GM21447 (cell line): ENCODE measurements around the gene CNOT4.
A peak's percentile ranks its signal among the peaks of the same experiment; 100 is the strongest.
"Not testable (repeated sequence)": the region's sequence is repeated elsewhere in the genome, so short reads cannot be mapped to it uniquely, and the experiment has no call there.

Experiments used
- ATAC-seq: cut with Tn5 transposase; IDR thresholded peaks from one replicate; pipeline ENCODE4 v1.9.1; 2021; ENCODE audit not compliant: unreplicated experiment

The CNOT4 gene

DNA sequence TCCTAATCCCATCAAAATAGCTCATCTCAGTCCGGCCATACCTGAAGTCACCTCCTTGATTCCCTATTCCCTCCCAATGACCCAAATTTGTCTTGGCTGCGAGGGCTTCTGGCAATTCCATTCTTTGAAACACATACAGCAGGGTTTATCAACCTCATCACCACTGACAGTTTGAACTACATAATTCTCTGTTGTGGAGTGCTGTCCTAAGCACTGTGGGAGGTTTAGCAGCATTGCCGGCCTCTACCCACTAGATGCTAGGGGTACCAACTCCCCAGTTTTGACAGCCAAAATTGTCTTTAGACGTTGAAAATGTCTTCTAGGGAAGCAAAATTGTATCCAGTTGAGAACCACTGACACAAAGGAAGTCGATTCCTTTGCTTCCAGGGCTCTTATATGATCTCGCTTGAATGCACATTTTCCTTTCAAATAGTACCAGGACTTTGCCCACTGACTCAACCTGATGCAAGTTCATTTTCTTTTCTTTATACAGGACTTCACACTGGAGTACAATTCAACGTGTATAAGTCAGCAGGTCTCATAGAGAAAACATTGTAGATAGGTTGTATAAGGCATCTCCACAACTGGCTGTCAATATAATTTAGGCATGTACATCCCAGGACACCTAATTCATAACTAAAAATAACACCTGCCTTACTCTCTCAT lies 142.9 kb downstream of the CNOT4 start:
- no peak for ATAC-seq

DNA sequence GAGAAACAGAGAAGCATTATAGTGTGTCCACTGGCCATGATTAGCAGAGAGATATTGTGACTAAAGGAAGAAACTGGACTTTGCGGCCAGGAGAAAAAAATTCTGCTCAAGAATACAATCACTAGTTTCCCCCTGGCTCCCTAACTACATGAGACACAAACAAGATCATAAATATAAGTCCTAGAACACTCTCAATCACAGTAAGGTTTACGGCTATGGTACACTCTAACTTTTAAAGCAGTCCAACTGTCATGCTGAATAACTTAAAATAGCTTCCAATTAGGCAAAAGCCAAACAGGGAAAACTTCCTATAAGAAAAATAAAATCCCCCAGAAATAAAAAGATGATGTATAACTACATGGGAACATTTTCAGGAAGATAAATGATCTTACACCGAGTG lies 144.2 kb downstream of the CNOT4 start:
- ATAC-seq: no peak

DNA sequence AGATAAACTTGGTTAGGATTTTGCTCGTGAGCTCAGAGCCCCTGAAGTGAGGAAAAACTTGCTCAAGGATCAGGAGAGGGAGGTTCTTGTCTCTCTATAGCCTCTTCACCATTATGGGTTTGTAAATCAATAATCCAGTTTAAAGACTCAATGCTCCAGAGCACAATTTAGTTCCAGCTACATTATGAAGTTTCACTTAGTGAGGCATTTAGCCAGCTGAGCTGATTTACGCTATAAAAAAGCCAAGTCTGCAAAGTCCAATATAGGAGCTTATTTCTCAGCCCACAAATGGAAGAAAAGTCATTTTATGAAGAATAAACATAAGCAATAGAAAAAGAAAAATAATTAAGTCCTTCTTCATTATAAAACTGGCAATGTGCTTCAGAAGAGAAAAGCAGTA lies 145.7 kb downstream of the CNOT4 start:
- no peak for ATAC-seq

GRCh38 chr7:135362871-135363270 lies 147.0 kb downstream of the CNOT4 start:
- no peak for ATAC-seq

- ATAC-seq: no peak
Measured at GRCh38 chr7:135361788-135362187, 148.1 kb downstream of the CNOT4 start.

DNA sequence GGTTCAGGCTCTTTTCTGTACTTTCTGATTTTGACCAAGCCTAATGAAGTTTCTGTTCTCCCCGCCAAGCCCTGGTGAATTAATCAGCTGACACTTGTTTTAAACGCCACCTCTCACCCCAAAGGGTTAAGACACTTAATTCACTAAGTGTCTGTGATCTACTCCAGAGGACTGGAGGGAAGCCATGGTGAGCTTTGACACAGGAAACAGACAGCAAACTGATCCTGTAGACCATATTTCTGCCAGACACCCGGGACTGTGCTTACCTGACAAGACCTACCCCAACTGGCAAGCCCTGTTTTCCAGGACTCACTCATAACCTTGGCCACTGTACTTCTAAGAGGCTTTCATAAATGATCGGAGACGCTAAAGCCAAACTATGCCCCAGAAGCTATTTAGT lies 150.3 kb downstream of the CNOT4 start:
- no peak for ATAC-seq

- ATAC-seq: no peak
Measured at GRCh38 chr7:135355377-135356048, 154.4 kb downstream of the CNOT4 start.

- ATAC-seq: no peak
Measured at GRCh38 chr7:135353832-135354231, 156.1 kb downstream of the CNOT4 start.

DNA sequence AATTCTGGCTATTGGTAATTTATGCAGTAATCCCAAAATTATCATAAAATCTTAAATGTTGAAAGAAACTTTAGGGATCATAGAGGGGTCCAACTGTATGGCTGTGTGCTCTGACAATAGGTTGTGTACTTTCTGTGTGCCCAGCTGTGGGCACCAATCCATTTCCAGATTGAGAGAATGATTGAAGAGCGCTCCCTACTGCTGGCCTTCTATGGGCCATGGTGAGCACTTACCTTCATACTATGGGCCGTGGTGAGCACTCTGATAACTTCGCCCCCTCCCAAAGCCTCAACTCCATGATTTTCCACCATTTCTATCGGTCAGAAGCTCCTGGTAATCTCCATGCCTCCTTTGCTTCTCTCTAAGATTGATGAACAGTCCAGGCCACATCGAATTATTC lies 157.6 kb downstream of the CNOT4 start:
- no peak for ATAC-seq

- ATAC-seq: not testable (repeated sequence)
Measured at GRCh38 chr7:135351070-135351469, 158.8 kb downstream of the CNOT4 start.

GRCh38 chr7:135349746-135350145 lies 160.2 kb downstream of the CNOT4 start:
- ATAC-seq: no peak

GRCh38 chr7:135348493-135348892 lies 161.4 kb downstream of the CNOT4 start:
- ATAC-seq: no peak

GRCh38 chr7:135343361-135343760 lies 166.5 kb downstream of the CNOT4 start:
- no peak for ATAC-seq

DNA sequence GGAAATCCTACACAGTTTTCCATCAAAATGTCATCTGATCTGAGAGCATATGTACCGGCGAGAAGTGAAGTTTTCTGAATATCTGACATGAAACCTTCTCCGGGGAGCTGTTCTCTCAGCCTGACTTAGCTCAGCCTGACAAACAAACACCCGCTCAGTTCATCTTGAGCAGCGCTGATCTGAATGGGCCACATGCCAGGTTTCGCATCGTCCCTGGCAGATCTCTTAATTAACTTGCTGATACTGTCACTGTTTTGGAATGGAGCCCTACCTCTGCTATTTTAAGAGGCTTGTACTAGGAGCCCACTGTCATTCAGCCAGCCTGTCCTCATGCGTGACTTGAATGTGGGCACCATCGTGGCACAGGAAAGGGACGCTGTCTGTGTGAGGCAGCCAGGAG lies 167.0 kb downstream of the CNOT4 start:
- ATAC-seq: no peak

GRCh38 chr7:135341049-135341448 lies 168.9 kb downstream of the CNOT4 start:
- ATAC-seq: no peak

- no peak for ATAC-seq
Measured at GRCh38 chr7:135337977-135338550, 171.8 kb downstream of the CNOT4 start.

- ATAC-seq: no peak
Measured at GRCh38 chr7:135337506-135337905, 172.4 kb downstream of the CNOT4 start.

DNA sequence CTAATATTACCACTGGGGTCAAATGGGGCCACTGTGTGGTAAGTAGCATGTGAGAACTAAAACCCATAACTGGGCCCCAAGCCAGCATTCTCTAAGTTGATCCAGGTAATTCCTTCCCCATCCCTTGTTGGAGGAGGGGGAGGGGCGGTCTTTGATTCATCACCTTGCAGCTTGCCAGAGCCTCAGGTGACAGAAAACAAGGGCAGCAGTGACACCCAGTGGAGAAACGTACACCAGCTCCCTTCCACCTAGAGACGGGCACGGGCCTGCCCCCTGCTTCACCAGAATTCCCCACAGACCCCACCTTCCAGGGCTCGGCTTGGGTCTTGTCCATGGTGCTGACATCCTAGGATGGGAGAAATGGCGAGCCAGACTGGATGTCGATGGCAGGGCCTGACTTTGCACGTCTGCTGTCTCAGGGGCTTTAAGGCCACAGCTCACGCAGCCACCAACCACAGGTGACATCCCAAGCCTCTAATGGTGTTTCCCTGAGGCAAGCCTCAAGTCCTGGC lies 174.2 kb downstream of the CNOT4 start:
- peak; percentile 73 for ATAC-seq

DNA sequence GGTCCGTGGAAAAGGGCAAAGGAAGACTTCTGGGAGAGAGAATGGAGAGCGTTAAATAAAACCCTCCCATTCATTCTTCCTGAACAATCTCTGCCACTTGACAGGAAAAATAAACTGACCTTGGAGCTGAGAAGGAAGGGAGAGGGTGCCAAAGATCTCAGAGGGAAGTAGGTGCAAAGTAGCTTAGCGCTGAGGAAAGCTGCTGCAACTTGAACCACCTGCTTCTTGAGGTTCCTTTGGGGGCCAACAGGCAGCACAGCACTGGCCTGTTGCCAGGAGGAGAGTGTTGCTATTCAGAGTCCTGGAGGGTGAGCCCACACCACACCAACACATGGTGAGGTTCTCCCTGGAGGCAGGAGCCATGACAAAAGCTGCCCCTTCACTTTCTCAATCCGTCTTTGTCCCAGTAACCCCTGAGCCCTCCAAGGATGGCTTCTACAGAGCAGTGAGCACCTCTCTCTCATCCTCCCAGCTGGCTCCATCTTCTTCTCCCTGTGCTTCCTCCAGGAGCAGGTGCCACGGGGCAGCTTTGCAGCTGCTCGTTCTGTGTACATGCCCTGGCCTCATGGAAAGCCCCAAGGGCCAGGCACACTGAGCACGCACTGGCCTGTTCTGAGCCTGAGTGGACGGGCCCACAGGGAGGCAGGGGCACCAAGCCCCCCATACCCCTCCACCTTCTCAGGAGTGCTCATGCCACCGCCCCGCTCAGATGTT lies 174.9 kb downstream of the CNOT4 start:
- no peak for ATAC-seq

- no peak for ATAC-seq
Measured at GRCh38 chr7:135333946-135334345, 176.0 kb downstream of the CNOT4 start.

DNA sequence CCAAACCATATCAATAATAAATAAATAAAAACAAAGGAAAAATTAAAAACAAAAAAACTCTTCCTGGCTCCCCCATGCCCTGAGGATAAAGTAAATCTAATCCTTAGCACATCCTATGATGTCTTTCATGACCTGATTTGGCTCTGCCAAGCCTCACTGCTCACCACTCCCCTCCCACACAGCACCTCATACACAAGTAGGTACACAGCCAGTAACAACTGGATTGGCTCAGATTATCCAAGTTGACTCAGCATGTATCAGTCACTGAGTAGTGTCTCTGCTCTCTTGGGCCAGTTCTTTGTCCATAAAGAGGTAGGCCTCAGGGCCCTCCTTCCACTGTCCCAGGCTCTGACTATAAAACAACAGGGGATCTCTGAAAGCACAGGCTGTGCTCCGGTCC lies 176.7 kb downstream of the CNOT4 start:
- no peak for ATAC-seq

GRCh38 chr7:135330088-135330487 lies 179.8 kb downstream of the CNOT4 start:
- ATAC-seq: no peak
